ENCODE measurements around the gene NCBP2. TPM values are rescaled to one million over a fixed set of nuclear protein-coding genes. Genes with fewer than 3 reads are reported as not detected.
A peak's percentile ranks its signal among the peaks of the same experiment; 100 is the strongest.

NCBP2 gene
- total RNA-seq, 2 donors from 2014 or later, result 71.4 to 84.3 TPM

- no peak overlapping the region for H3K27ac Mint-ChIP-seq
- peaks cover 16% of the 10 kb centered on the region for H3K4me1 Mint-ChIP-seq (ENCODE audit: low read depth)
- DNase-seq (no peak), ATAC-seq (replicated peaks in 1 of 2) (no peak)
- H3K4me3 Mint-ChIP-seq, result no peak overlapping the region
- H3K27me3 Mint-ChIP-seq (ENCODE audit: low read depth), result peaks cover 9% of the 10 kb centered on the region
- H3K9me3 Mint-ChIP-seq, result peaks cover 2 to 4% of the 10 kb centered on the region in 2 donors
- H3K36me3 Mint-ChIP-seq (ENCODE audit: insufficient read depth in 2 of 2), result peaks cover 5 to 17% of the 10 kb centered on the region in 2 donors
Measured at GRCh38 chr3:196965112-196965803, 22.9 kb upstream of the NCBP2 start.

GRCh38 chr3:196963631-196963953 is 21.3 kb upstream of the NCBP2 start:
- Mint-ChIP-seq H3K4me3 (no peak overlapping the region), H3K27me3 (ENCODE audit: low read depth) (peaks cover 6% of the 10 kb centered on the region), H3K9me3 (peaks cover 2 to 4% of the 10 kb centered on the region in 2 donors), H3K27ac (no peak overlapping the region), H3K4me1 (ENCODE audit: low read depth) (peaks cover 13% of the 10 kb centered on the region), H3K36me3 (ENCODE audit: insufficient read depth in 2 of 2) (peaks cover 4 to 17% of the 10 kb centered on the region in 2 donors)
- ATAC-seq (replicated peaks in 1 of 2), result no peak
- no peak for DNase-seq

GRCh38 chr3:196962930-196963630 is 20.8 kb upstream of the NCBP2 start:
- H3K9me3 Mint-ChIP-seq, result peaks cover 2 to 4% of the 10 kb centered on the region in 2 donors
- H3K36me3 Mint-ChIP-seq (ENCODE audit: insufficient read depth in 2 of 2), result peaks cover 4 to 17% of the 10 kb centered on the region in 2 donors
- H3K27me3 Mint-ChIP-seq (ENCODE audit: low read depth), result peaks cover 6% of the 10 kb centered on the region
- ATAC-seq (replicated peaks in 1 of 2) (no peak), DNase-seq (no peak)
- H3K4me1 Mint-ChIP-seq (ENCODE audit: low read depth), result peaks cover 13% of the 10 kb centered on the region
- H3K4me3 Mint-ChIP-seq, result no peak overlapping the region
- H3K27ac Mint-ChIP-seq, result no peak overlapping the region

GRCh38 chr3:196962108-196962929 is 20.0 kb upstream of the NCBP2 start:
- Mint-ChIP-seq H3K36me3 (ENCODE audit: insufficient read depth in 2 of 2) (peaks cover 4 to 17% of the 10 kb centered on the region in 2 donors), H3K27me3 (ENCODE audit: low read depth) (peaks cover under 1% of the 10 kb centered on the region), H3K27ac (no peak overlapping the region), H3K4me3 (no peak overlapping the region), H3K9me3 (peaks cover 2 to 4% of the 10 kb centered on the region in 2 donors), H3K4me1 (ENCODE audit: low read depth) (peaks cover 13% of the 10 kb centered on the region)
- DNase-seq, result no peak
- no peak for ATAC-seq (replicated peaks in 1 of 2)

GRCh38 chr3:196954832-196955231 is 12.5 kb upstream of the NCBP2 start:
- no peaks in the 10 kb centered on the region for H3K9me3 Mint-ChIP-seq
- peak overlapping the region; percentile 42 for H3K27ac Mint-ChIP-seq
- no peaks in the 10 kb centered on the region for H3K36me3 Mint-ChIP-seq (ENCODE audit: insufficient read depth in 2 of 2)
- no peaks in the 10 kb centered on the region for H3K27me3 Mint-ChIP-seq (ENCODE audit: low read depth)
- no peak for ATAC-seq (replicated peaks in 1 of 2)
- H3K4me3 Mint-ChIP-seq, result no peak overlapping the region
- H3K4me1 Mint-ChIP-seq (ENCODE audit: low read depth), result no peaks in the 10 kb centered on the region
- no peak for DNase-seq

GRCh38 chr3:196951371-196951770 is 9.0 kb upstream of the NCBP2 start:
- no peaks in the 10 kb centered on the region for H3K9me3 Mint-ChIP-seq
- H3K4me3 Mint-ChIP-seq, result no peak overlapping the region
- no peak for DNase-seq
- no peak for ATAC-seq (replicated peaks in 1 of 2)
- no peaks in the 10 kb centered on the region for H3K36me3 Mint-ChIP-seq (ENCODE audit: insufficient read depth in 2 of 2)
- H3K27me3 Mint-ChIP-seq (ENCODE audit: low read depth), result no peaks in the 10 kb centered on the region
- no peak overlapping the region for H3K27ac Mint-ChIP-seq
- H3K4me1 Mint-ChIP-seq (ENCODE audit: low read depth), result peaks cover 5% of the 10 kb centered on the region

GRCh38 chr3:196949750-196950149 is 7.4 kb upstream of the NCBP2 start:
- no peak for ATAC-seq (replicated peaks in 1 of 2)
- no peak overlapping the region for H3K27ac Mint-ChIP-seq
- no peaks in the 10 kb centered on the region for H3K27me3 Mint-ChIP-seq (ENCODE audit: low read depth)
- no peaks in the 10 kb centered on the region for H3K9me3 Mint-ChIP-seq
- H3K4me1 Mint-ChIP-seq (ENCODE audit: low read depth), result peaks cover 8% of the 10 kb centered on the region
- no peak overlapping the region for H3K4me3 Mint-ChIP-seq
- DNase-seq, result no peak
- no peaks in the 10 kb centered on the region for H3K36me3 Mint-ChIP-seq (ENCODE audit: insufficient read depth in 2 of 2)

- Mint-ChIP-seq H3K4me1 (ENCODE audit: low read depth) (peaks cover 13% of the 10 kb centered on the region), H3K9me3 (no peaks in the 10 kb centered on the region), H3K27me3 (ENCODE audit: low read depth) (no peaks in the 10 kb centered on the region), H3K36me3 (ENCODE audit: insufficient read depth in 2 of 2) (no peaks in the 10 kb centered on the region), H3K27ac (no peak overlapping the region), H3K4me3 (no peak overlapping the region)
- DNase-seq (no peak), ATAC-seq (replicated peaks in 1 of 2) (no peak)
Measured at GRCh38 chr3:196949285-196949619, 6.9 kb upstream of the NCBP2 start.

- peaks cover 19% of the 10 kb centered on the region for H3K4me1 Mint-ChIP-seq (ENCODE audit: low read depth)
- H3K27ac Mint-ChIP-seq, result no peak overlapping the region
Measured at GRCh38 chr3:196948442-196949284, 6.3 kb upstream of the NCBP2 start.

GRCh38 chr3:196947860-196948441 is 5.6 kb upstream of the NCBP2 start:
- Mint-ChIP-seq H3K27ac (no peak overlapping the region), H3K4me3 (no peak overlapping the region), H3K27me3 (ENCODE audit: low read depth) (no peaks in the 10 kb centered on the region), H3K36me3 (ENCODE audit: insufficient read depth in 2 of 2) (no peaks in the 10 kb centered on the region), H3K4me1 (ENCODE audit: low read depth) (peaks cover 26% of the 10 kb centered on the region), H3K9me3 (no peaks in the 10 kb centered on the region)
- ATAC-seq (replicated peaks in 1 of 2) (no peak), DNase-seq (no peak)

More at GRCh38 chr3:196948442-196949284, 6.3 kb upstream of the NCBP2 start:
- Mint-ChIP-seq H3K27me3 (ENCODE audit: low read depth) (no peaks in the 10 kb centered on the region), H3K36me3 (ENCODE audit: insufficient read depth in 2 of 2) (no peaks in the 10 kb centered on the region), H3K4me3 (no peak overlapping the region), H3K9me3 (no peaks in the 10 kb centered on the region)
- no peak for DNase-seq
- peak in 1 of 2 donors; percentile 16 for ATAC-seq (replicated peaks in 1 of 2)

- Mint-ChIP-seq H3K27ac (no peak overlapping the region), H3K27me3 (ENCODE audit: low read depth) (no peaks in the 10 kb centered on the region), H3K36me3 (ENCODE audit: insufficient read depth in 2 of 2) (peaks cover 0 to 2% of the 10 kb centered on the region in 2 donors), H3K4me3 (no peak overlapping the region), H3K4me1 (ENCODE audit: low read depth) (peaks cover 27% of the 10 kb centered on the region), H3K9me3 (no peaks in the 10 kb centered on the region)
- ATAC-seq (replicated peaks in 1 of 2), result no peak
- no peak for DNase-seq
Measured at GRCh38 chr3:196947136-196947859, 5.0 kb upstream of the NCBP2 start.
